Measurements from ENCODE around the gene RYR1. TPM values are rescaled to one million over a fixed set of nuclear protein-coding genes. Genes with fewer than 3 reads are reported as not detected.
"Not testable (repeated sequence)": the region's sequence is repeated elsewhere in the genome, so short reads cannot be mapped to it uniquely, and the experiment has no call there.

The RYR1 gene
- total and polyA plus RNA-seq, 10 of the 15 experiments (the other 5 are each of a cell fraction or from before 2014, with no cell fraction given) = under 0.01 to 0.32 (median 0.07) TPM; not detected in 1

DNA sequence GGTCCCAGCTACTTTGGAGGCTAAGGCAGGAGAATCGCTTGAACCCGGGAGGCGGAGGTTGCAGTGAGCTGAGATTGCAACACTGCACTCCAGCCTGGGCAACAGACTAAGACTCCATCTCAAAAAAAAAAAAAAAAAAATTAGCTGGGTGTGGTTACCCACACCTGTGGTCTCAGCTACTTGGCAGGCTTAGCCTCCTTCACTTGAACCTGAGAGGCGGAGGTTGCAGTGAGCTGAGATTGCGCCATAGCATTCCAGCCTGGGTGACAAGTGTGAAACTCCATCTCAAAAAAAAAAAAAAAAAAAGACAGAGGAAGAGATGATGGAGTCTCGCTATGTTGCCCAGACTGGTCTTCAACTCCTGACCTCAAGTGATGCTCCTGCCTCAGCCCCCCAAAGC, 145.8 kb downstream of the RYR1 start:
- H3K79me2 ChIP-seq (ENCODE audit: control insufficient read depth, insufficient read depth, low read length); in situ Hi-C loops (cut with MboI); H3K4me3 ChIP-seq; FAIRE-seq; H3K27ac ChIP-seq (ENCODE audit: control insufficient read depth, insufficient read depth); H3K27me3 ChIP-seq (replicated peaks in 1 of 2; ENCODE audit: control insufficient read depth in 2 of 2, insufficient read depth in 2 of 2, low read length in 1 of 2); H2AFZ ChIP-seq (ENCODE audit: control insufficient read depth, low read depth, low read length); H3K9ac ChIP-seq (ENCODE audit: control insufficient read depth, insufficient read depth, low read length); H3K36me3 ChIP-seq (ENCODE audit: control insufficient read depth in 2 of 2, insufficient read depth in 2 of 2, low read length in 1 of 2); DNase-seq (ENCODE audit: low read depth, low spot score); H4K20me1 ChIP-seq (ENCODE audit: control insufficient read depth, insufficient read depth); H3K9me3 ChIP-seq (replicated peaks; ENCODE audit: control insufficient read depth, insufficient read depth, low read length); BruUV-seq (replicated peaks); intact Hi-C loops (cut with micrococcal nuclease; ENCODE audit: unreplicated experiment); POLR2A ChIA-PET; H3K4me2 ChIP-seq (ENCODE audit: control insufficient read depth, insufficient read depth); ATAC-seq: not testable (repeated sequence)
- RAD21 ChIA-PET (ENCODE audit: unreplicated experiment) = interaction anchor here (1.1 kb wide), 1 partner anchor 36 kb away, joined by 4 read pairs; no protein-coding TSS in a partner anchor
- SMC1A ChIA-PET (ENCODE audit: uncharacterized antibody, unreplicated experiment) = interaction anchor here (0.8 to 1.6 kb wide), 2 partner anchors 10 to 19 kb away, joined by 3 read pairs; no protein-coding TSS in a partner anchor
- CTCF ChIA-PET = interaction anchor here (0.9 to 1.8 kb wide), 3 partner anchors 10 to 55 kb away, joined by 4 to 6 read pairs (median 5); no protein-coding TSS in a partner anchor
- WGBS (ENCODE audit: insufficient coverage, insufficient replicate concordance, low lambda C conversion rate, missing lambda C conversion rate) = 97% methylated on average over 5 of the region's 6 CpGs
- peaks cover 13% of the 10 kb centered on the region for H3K4me1 ChIP-seq (ENCODE audit: control insufficient read depth, insufficient read depth, low read length)

DNA sequence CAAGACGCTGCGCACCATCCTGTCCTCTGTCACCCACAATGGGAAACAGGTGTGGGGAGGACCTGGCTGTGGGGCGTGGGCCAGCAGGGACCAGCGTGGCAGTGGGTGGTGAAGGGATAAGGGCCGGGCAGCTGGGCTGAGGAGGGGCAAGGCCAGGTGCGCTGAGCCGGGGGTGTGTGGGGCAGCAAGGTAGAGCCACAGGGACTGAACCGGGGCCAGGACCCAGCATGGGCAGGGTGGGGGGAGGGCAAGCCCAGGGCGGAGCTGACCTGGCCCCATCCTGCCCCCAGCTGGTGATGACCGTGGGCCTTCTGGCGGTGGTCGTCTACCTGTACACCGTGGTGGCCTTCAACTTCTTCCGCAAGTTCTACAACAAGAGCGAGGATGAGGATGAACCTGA, 146.6 kb downstream of the RYR1 start:
- Histone ChIP-seq H3K9ac (ENCODE audit: control insufficient read depth, insufficient read depth, low read length) (no peak overlapping the region), H3K4me2 (ENCODE audit: control insufficient read depth, insufficient read depth) (no peak overlapping the region), H3K4me1 (ENCODE audit: control insufficient read depth, insufficient read depth, low read length) (peaks cover 18% of the 10 kb centered on the region), H3K36me3 (ENCODE audit: control insufficient read depth in 2 of 2, insufficient read depth in 2 of 2, low read length in 1 of 2) (no peaks in the 10 kb centered on the region), H3K27ac (ENCODE audit: control insufficient read depth, insufficient read depth) (no peak overlapping the region), H3K27me3 (replicated peaks in 1 of 2; ENCODE audit: control insufficient read depth in 2 of 2, insufficient read depth in 2 of 2, low read length in 1 of 2) (no peaks in the 10 kb centered on the region; a peak in 1 of 4 replicates), H3K4me3 (no peak overlapping the region), H3K79me2 (ENCODE audit: control insufficient read depth, insufficient read depth, low read length) (no peaks in the 10 kb centered on the region), H3K9me3 (replicated peaks; ENCODE audit: control insufficient read depth, insufficient read depth, low read length) (no peaks in the 10 kb centered on the region), H2AFZ (ENCODE audit: control insufficient read depth, low read depth, low read length) (no peak overlapping the region), H4K20me1 (ENCODE audit: control insufficient read depth, insufficient read depth) (no peaks in the 10 kb centered on the region)
- ATAC-seq (no peak), FAIRE-seq (no peak), DNase-seq (ENCODE audit: low read depth, low spot score) (no peak)
- 82% methylated on average over 12 of the region's 15 CpGs for WGBS (ENCODE audit: insufficient coverage, insufficient replicate concordance, low lambda C conversion rate, missing lambda C conversion rate)
- SMC1A ChIA-PET (ENCODE audit: uncharacterized antibody, unreplicated experiment) = interaction anchor here (1.4 kb wide), 1 partner anchor 35 kb away, joined by 3 read pairs; no protein-coding TSS in a partner anchor
- POLR2A ChIA-PET = interaction anchor here (1.1 kb wide), 1 partner anchor 38 kb away, joined by 3 read pairs; no protein-coding TSS in a partner anchor
- in situ Hi-C loops (cut with MboI) (no loop called here), intact Hi-C loops (cut with micrococcal nuclease; ENCODE audit: unreplicated experiment) (no loop called here)
- RAD21 ChIA-PET (ENCODE audit: unreplicated experiment) = no interaction called here
- CTCF ChIA-PET = interaction anchor here (1.1 to 1.8 kb wide), 2 partner anchors 9 to 36 kb away, joined by 3 to 5 read pairs; no protein-coding TSS in a partner anchor
- no TSS peak for BruUV-seq (replicated peaks)
- TF ChIP-seq ETV6 (conservative IDR thresholded peaks at IDR 0.05 in 1 of 2, IDR thresholded peaks at IDR 0.05 in 1 of 2; ENCODE audit: borderline replicate concordance in 1 of 2, low read depth in 1 of 2) = no peak
- no peak for TF ChIP-seq CHD1 (IDR thresholded peaks at IDR 0.05; ENCODE audit: low read depth, low read length)
- no peak for TF ChIP-seq SMC3 (IDR thresholded peaks at IDR 0.05; ENCODE audit: borderline replicate concordance, low read length)
- no peak for TF ChIP-seq ZZZ3 (IDR thresholded peaks at IDR 0.05; ENCODE audit: control insufficient read depth, insufficient read length, low read depth)
- TF ChIP-seq TCF7 (IDR thresholded peaks at IDR 0.05; ENCODE audit: borderline replicate concordance) = no peak
- TF ChIP-seq RAD51 (IDR thresholded peaks at IDR 0.05) = no peak
- TF ChIP-seq TAF1 (IDR thresholded peaks at IDR 0.05; ENCODE audit: borderline replicate concordance, low read depth, low read length) = no peak
- TF ChIP-seq CREB1 (IDR thresholded peaks at IDR 0.05; ENCODE audit: low read depth) = no peak
- no peak for TF ChIP-seq CBX3 (IDR thresholded peaks at IDR 0.05; ENCODE audit: borderline replicate concordance, low read depth)
- TF ChIP-seq, protein P1, sequence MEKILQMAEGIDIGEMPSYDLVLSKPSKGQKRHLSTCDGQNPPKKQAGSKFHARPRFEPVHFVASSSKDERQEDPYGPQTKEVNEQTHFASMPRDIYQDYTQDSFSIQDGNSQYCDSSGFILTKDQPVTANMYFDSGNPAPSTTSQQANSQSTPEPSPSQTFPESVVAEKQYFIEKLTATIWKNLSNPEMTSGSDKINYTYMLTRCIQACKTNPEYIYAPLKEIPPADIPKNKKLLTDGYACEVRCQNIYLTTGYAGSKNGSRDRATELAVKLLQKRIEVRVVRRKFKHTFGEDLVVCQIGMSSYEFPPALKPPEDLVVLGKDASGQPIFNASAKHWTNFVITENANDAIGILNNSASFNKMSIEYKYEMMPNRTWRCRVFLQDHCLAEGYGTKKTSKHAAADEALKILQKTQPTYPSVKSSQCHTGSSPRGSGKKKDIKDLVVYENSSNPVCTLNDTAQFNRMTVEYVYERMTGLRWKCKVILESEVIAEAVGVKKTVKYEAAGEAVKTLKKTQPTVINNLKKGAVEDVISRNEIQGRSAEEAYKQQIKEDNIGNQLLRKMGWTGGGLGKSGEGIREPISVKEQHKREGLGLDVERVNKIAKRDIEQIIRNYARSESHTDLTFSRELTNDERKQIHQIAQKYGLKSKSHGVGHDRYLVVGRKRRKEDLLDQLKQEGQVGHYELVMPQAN (conservative IDR thresholded peaks at IDR 0.05) = no peak
- TF ChIP-seq ZNF274 (IDR thresholded peaks at IDR 0.05; ENCODE audit: insufficient read depth, insufficient read length) = no peak
- TF ChIP-seq MTA3 (IDR thresholded peaks at IDR 0.05; ENCODE audit: borderline replicate concordance, low read length) = no peak
- no peak for TF ChIP-seq SIX5 (IDR thresholded peaks at IDR 0.05; ENCODE audit: low read depth, low read length, severe bottlenecking)
- no peak for TF ChIP-seq ZNF217 (IDR thresholded peaks at IDR 0.05)
- TF ChIP-seq, protein P2, sequence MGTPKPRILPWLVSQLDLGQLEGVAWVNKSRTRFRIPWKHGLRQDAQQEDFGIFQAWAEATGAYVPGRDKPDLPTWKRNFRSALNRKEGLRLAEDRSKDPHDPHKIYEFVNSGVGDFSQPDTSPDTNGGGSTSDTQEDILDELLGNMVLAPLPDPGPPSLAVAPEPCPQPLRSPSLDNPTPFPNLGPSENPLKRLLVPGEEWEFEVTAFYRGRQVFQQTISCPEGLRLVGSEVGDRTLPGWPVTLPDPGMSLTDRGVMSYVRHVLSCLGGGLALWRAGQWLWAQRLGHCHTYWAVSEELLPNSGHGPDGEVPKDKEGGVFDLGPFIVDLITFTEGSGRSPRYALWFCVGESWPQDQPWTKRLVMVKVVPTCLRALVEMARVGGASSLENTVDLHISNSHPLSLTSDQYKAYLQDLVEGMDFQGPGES (IDR thresholded peaks at IDR 0.05) = no peak
